Common myeloid progenitor, CD34-positive (primary cell): ENCODE data around the gene NOP9.

Experiments
- CTCF ChIA-PET: fragments of 350-600 bp; sonication (Branson Sonifier 250); formaldehyde crosslinking; loops from one replicate; lab custom pipeline; 2021; ENCODE audit warnings: antibody characterized with exemption; lab: Charles Lee
- POLR2A ChIA-PET: fragments of 350-600 bp; sonication (Branson Sonifier 250); formaldehyde crosslinking; loops from one replicate; lab custom pipeline; 2021; ENCODE audit warnings: antibody characterized with exemption; lab: Charles Lee
- DNase-seq, 3 donors: peaks; one replicate each; pipeline versions ENCODE4 v3.0.0 to v3.0.0-alpha.2; 2013
- H3K27ac ChIP-seq, 2 experiments: 1 replicate in 1 of 2; 2 replicates in 1 of 2; pipeline ENCODE4 v1.7.0; 2013; ENCODE audit warnings: inconsistent platforms in 2 of 2, low read length in 2 of 2, mild to moderate bottlenecking in 2 of 2, low read depth in 1 of 2, moderate library complexity in 1 of 2; ENCODE audit not compliant: severe bottlenecking in 2 of 2, insufficient read depth in 1 of 2, poor library complexity in 1 of 2
- H3K27me3 ChIP-seq, 5 experiments: replicated peaks in 2 of 5; 1 replicate in 3 of 5; 2 replicates in 2 of 5; pipeline versions ENCODE4 v1.6.1 to v1.7.0; 2013; ENCODE audit warnings: low read length in 4 of 5, mild to moderate bottlenecking in 2 of 5, moderate library complexity in 2 of 5, inconsistent platforms in 1 of 5; ENCODE audit not compliant: insufficient read depth in 5 of 5, control insufficient read depth in 4 of 5
- H3K36me3 ChIP-seq, 4 experiments: 1 replicate in 2 of 4; 2 replicates in 2 of 4; pipeline versions ENCODE4 v1.6.1 to v1.7.0; 2013; ENCODE audit warnings: low read length in 3 of 4, control low read depth in 1 of 4, mild to moderate bottlenecking in 1 of 4; ENCODE audit not compliant: control insufficient read depth in 4 of 4, insufficient read depth in 4 of 4
- H3K4me1 ChIP-seq, 4 experiments: 1 replicate in 3 of 4; 2 replicates in 1 of 4; pipeline versions ENCODE4 v1.6.1 to v1.7.1; 2013; ENCODE audit warnings: low read length in 3 of 4, mild to moderate bottlenecking in 3 of 4, control low read depth in 1 of 4, inconsistent platforms in 1 of 4, moderate library complexity in 1 of 4; ENCODE audit not compliant: control insufficient read depth in 4 of 4, insufficient read depth in 4 of 4; ENCODE audit errors: control extremely low read depth in 1 of 4
- H3K4me3 ChIP-seq, 7 experiments: 1 replicate in 4 of 7; 2 replicates in 3 of 7; pipeline versions ENCODE4 v1.5.1 to v1.7.0; 2013; ENCODE audit warnings: mild to moderate bottlenecking in 7 of 7, low read length in 6 of 7, moderate library complexity in 6 of 7, inconsistent platforms in 2 of 7, low read depth in 2 of 7, control low read depth in 1 of 7; ENCODE audit not compliant: insufficient read depth in 4 of 7, control insufficient read depth in 1 of 7; ENCODE audit errors: extremely low read depth in 1 of 7
- H3K9me3 ChIP-seq, 5 experiments: 1 replicate in 4 of 5; 2 replicates in 1 of 5; pipeline versions ENCODE4 v1.6.1 to v1.7.1; 2013; ENCODE audit warnings: low read length in 4 of 5, mild to moderate bottlenecking in 2 of 5, inconsistent platforms in 1 of 5, low read depth in 1 of 5, moderate library complexity in 1 of 5; ENCODE audit not compliant: control insufficient read depth in 4 of 5, insufficient read depth in 2 of 5; ENCODE audit errors: control extremely low read depth in 1 of 5
- WGBS: methylation state at CpG from one replicate; pipeline ENCODE4 v1.1.5; 2013; ENCODE audit not compliant: insufficient coverage; 5-methylcytosine and 5-hydroxymethylcytosine counted together

Gene NOP9

DNA sequence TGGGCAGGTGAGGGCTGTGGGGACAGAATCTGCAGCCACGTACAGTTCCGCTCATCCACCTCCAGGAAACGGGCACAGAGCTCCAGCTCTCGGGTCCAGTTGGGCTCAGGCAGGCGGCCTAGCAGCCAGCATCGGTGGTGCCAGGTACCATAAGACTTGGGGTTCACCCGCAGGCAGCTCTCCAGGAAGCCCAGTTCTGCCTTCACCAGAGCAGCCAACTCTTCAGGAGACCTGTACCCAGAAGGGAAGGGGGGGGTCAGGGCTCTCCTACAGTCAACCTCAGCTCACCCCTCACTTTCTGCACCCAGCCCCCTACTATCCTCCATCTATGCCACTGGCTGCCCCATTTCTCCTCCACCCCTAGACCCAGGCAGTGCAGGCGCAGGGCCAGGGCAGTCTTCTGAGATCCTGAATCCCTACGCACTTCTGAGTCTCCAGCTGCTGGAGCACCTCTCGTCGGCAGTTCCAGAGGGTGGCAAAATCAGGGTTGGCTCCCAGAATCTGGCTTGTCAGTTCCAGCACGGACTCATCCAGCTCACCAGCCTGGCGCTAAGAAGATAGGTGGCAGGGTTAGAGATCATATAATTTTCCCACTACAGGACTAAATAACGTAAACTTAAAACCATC is 29.6 kb upstream of the NOP9 start:
- H3K27me3 ChIP-seq = no peaks in the 10 kb centered on the region
- ChIA-PET POLR2A (interaction anchor here (1.2 to 1.4 kb wide), 2 partner anchors 8 to 19 kb away, joined by 3 to 4 read pairs; no protein-coding TSS in a partner anchor), CTCF (interaction anchor here (0.8 to 7.7 kb wide), 16 partner anchors 11 to 167 kb away, joined by 3 to 57 read pairs (median 5); partner anchors contain the start of genes CHMP4A, CIDEB, DHRS1 and LTB4R2)
- H3K9me3 ChIP-seq = no peaks in the 10 kb centered on the region
- H3K4me1 ChIP-seq = peaks cover 2 to 32% (median 15%) of the 10 kb centered on the region in 4 experiments
- 95% methylated on average over 11 of the region's 14 CpGs for WGBS
- DNase-seq = no peak
- H3K27ac ChIP-seq = no peak overlapping the region
- H3K4me3 ChIP-seq = peak overlapping the region in 1 of 7 experiments; percentile 96
- H3K36me3 ChIP-seq = peaks cover 0 to 34% (median 19%) of the 10 kb centered on the region in 4 experiments

GRCh38 chr14:24270537-24271133 is 29.0 kb upstream of the NOP9 start:
- 11% methylated on average over 13 of the region's 13 CpGs for WGBS
- Histone ChIP-seq H3K27me3 (no peaks in the 10 kb centered on the region), H3K36me3 (peaks cover 0 to 32% (median 15%) of the 10 kb centered on the region in 4 experiments), H3K9me3 (no peaks in the 10 kb centered on the region), H3K4me3 (peak overlapping the region; percentile 74 to 96 (median 85)), H3K4me1 (peaks cover 2 to 35% (median 18%) of the 10 kb centered on the region in 4 experiments), H3K27ac (peak overlapping the region; percentile 80 to 94)
- POLR2A ChIA-PET = interaction anchor here (0.6 to 1.4 kb wide), 6 partner anchors 9 to 56 kb away, joined by 3 to 6 read pairs (median 4); partner anchors contain the start of genes DHRS1, NOP9 and TINF2
- no peak for DNase-seq
- CTCF ChIA-PET = interaction anchor here (0.7 to 7.7 kb wide), 21 partner anchors 9 to 166 kb away, joined by 3 to 57 read pairs (median 5); partner anchors contain the start of genes CHMP4A, CIDEB, DHRS1 and IRF9

DNA sequence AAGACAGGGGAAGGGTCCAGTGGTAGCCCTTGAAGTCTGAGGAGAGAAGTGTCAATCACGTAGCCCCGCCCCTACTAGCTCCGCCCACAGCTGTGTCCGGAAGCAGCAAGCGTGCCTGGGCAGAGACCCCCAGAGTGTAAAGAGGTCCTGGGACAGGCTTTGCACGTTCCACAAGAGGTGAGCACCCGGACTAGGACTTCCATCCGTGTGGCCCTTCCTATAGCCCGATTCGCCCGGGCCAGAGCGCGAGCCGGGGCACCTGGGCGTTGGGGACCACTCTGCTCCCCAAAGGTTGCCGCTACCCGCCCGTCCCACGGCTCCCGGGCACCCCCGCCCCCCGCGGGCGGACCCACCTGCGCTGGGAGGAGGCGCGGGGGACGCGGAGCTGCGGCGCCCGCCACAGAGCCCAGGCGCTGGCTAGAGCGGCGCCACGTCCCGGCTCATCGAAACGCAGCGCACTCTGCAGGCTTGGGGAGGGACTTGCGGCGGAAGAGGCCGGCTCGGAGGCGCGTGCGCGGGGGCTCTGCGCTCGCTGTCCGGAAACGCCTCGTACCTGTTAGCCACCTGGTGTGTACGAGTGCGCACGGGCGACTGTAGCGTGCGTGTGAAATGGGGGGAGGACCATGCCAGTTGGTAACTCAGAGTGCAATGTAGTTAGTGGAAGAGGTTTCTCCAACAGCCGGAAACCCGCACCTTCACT is 28.4 kb upstream of the NOP9 start, which contains the start of gene RABGGTA:
TSS of gene RABGGTA (minus strand) at position 464 of the 700 bp plus-strand sequence. CDS start 482 bp downstream, outside the sequence.
- ChIA-PET CTCF (interaction anchor here (0.7 to 7.7 kb wide), 20 partner anchors 9 to 165 kb away, joined by 3 to 57 read pairs (median 5); partner anchors contain the start of genes CHMP4A, CIDEB, DHRS1 and IRF9), POLR2A (interaction anchor here (0.6 to 1.4 kb wide), 6 partner anchors 9 to 56 kb away, joined by 3 to 6 read pairs (median 4); partner anchors contain the start of genes DHRS1, NOP9 and TINF2)
- Histone ChIP-seq H3K9me3 (no peaks in the 10 kb centered on the region), H3K36me3 (peaks cover 0 to 25% (median 12%) of the 10 kb centered on the region in 4 experiments), H3K4me3 (peak within 1 kb of the TSS; percentile 74 to 96 (median 85)), H3K27ac (peak within 1 kb of the TSS; percentile 80 to 94), H3K27me3 (no peaks in the 10 kb centered on the region), H3K4me1 (peaks cover 2 to 38% (median 18%) of the 10 kb centered on the region in 4 experiments)
- 0% methylated on average over 53 of the region's 61 CpGs for WGBS
- DNase-seq = peak; percentile 93 to 96 (median 96)

- 31% methylated on average over 3 of the region's 3 CpGs for WGBS
Observed at GRCh38 chr14:24271834-24272263, 27.8 kb upstream of the NOP9 start.

DNA sequence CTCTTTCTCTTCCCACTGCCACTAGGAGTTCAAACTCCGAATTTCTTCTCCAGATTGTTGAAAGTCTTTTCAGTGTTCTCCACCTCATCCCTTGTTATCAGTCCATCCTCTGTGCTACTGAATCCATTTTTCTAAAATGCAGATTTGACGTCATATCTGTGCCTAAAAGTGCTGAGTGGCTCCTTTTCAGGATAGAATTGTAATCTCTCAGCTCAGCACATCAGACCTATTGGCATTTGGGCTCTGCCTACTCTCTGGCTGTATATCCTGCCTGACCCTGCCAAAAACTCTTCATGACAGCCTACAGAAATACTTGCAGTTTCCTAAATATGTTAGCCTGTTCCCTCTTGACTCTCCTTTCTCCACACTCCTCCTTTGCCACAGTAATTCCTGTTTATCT is 27.2 kb upstream of the NOP9 start:
- Histone ChIP-seq H3K36me3 (peaks cover 0 to 13% (median 6%) of the 10 kb centered on the region in 4 experiments), H3K27me3 (no peaks in the 10 kb centered on the region), H3K4me3 (no peak overlapping the region), H3K27ac (no peak overlapping the region), H3K4me1 (peaks cover 7 to 50% (median 28%) of the 10 kb centered on the region in 4 experiments), H3K9me3 (no peaks in the 10 kb centered on the region)
- WGBS = 92% methylated on average over 2 of the region's 2 CpGs
- DNase-seq = no peak
- ChIA-PET CTCF (interaction anchor here (1.5 to 7.7 kb wide), 7 partner anchors 8 to 112 kb away, joined by 3 to 57 read pairs (median 27); partner anchors contain the start of genes CIDEB, DHRS1, IRF9 and LTB4R2), POLR2A (no interaction called here)

More at GRCh38 chr14:24271834-24272263, 27.8 kb upstream of the NOP9 start:
- Histone ChIP-seq H3K9me3 (no peaks in the 10 kb centered on the region), H3K4me3 (peak overlapping the region; percentile 74 to 96 (median 85)), H3K4me1 (peaks cover 6 to 43% (median 22%) of the 10 kb centered on the region in 4 experiments), H3K36me3 (peaks cover 0 to 19% (median 10%) of the 10 kb centered on the region in 4 experiments), H3K27me3 (no peaks in the 10 kb centered on the region), H3K27ac (peak overlapping the region; percentile 58 to 94)
- ChIA-PET POLR2A (interaction anchor here (0.9 to 1.3 kb wide), 3 partner anchors 28 to 41 kb away, joined by 3 to 6 read pairs (median 3); partner anchors contain the start of genes DHRS1, NOP9 and TINF2), CTCF (interaction anchor here (1.0 to 7.7 kb wide), 10 partner anchors 9 to 111 kb away, joined by 3 to 57 read pairs (median 18); partner anchors contain the start of genes CIDEB, DHRS1, IRF9 and LTB4R2)
- no peak for DNase-seq

- DNase-seq = peak in 1 of 3 donors; percentile 16
- H3K27me3 ChIP-seq = no peaks in the 10 kb centered on the region
- H3K4me1 ChIP-seq = peaks cover 11 to 60% (median 38%) of the 10 kb centered on the region in 4 experiments
- H3K9me3 ChIP-seq = no peaks in the 10 kb centered on the region
- ChIA-PET POLR2A (interaction anchor here (1.4 kb wide), 1 partner anchor 31 kb away, joined by 4 read pairs; the partner anchor contains the start of gene TINF2), CTCF (interaction anchor here (1.3 to 13.1 kb wide), 5 partner anchors 7 to 33 kb away, joined by 4 to 119 read pairs (median 23); partner anchors contain the start of genes CIDEB, LTB4R, LTB4R2 and TINF2)
- no peak overlapping the region for H3K27ac ChIP-seq
- WGBS = no CpG with 5 or more reads among the region's 3 CpGs
- no peak overlapping the region for H3K4me3 ChIP-seq
- H3K36me3 ChIP-seq = peaks cover 0 to 6% (median 2%) of the 10 kb centered on the region in 4 experiments
Observed at GRCh38 chr14:24273422-24273998, 26.1 kb upstream of the NOP9 start.
